Frontal cortex (tissue), 4 donors: ENCODE results near the gene PAXX. TPM values are rescaled to one million over a fixed set of nuclear protein-coding genes. Genes with fewer than 3 reads are reported as not detected.
A peak's percentile ranks its signal among the peaks of the same experiment; 100 is the strongest.
"Not testable (repeated sequence)": the region's sequence is repeated elsewhere in the genome, so short reads cannot be mapped to it uniquely, and the experiment has no call there.

Experiments
- DNase-seq, 2 donors: peaks; one replicate each; pipeline ENCODE4 v3.0.0; 2012; ENCODE audit warnings: low spot score in 2 of 2
- FAIRE-seq: peaks from 2 replicates; lab custom pipeline; 2012; peaks lifted over from hg19 to GRCh38; lab: Jason Lieb, UNC
- total RNA-seq: library from RNA; depleted of rRNA; stranded (reverse); fragments of >200 nt; gene quantifications from one replicate; pipeline ENCODE4 v1.2.3, GENCODE V29; 2014
- donor health status: control.
- donor health status: control.
- donor health status: control.

PAXX gene
- total RNA-seq, 1 donor from 2014 or later, result 13.5 TPM

- no peak for FAIRE-seq
Observed at GRCh38 chr9:137026828-137027227, 34.6 kb downstream of the PAXX start.

GRCh38 chr9:137027369-137028262 is 35.4 kb downstream of the PAXX start, which contains the start of gene ABCA2:
Gene ABCA2 (minus strand): TSS chr9:137028237. CDS start chr9:137028140, 97 bp downstream.
- DNase-seq, result no peak

More at GRCh38 chr9:137026828-137027227, 34.6 kb downstream of the PAXX start:
- DNase-seq, result no peak

GRCh38 chr9:137028263-137029057 is 36.2 kb downstream of the PAXX start:
- DNase-seq (peak; percentile 82 to 88), FAIRE-seq (no peak)

More at GRCh38 chr9:137027369-137028262, 35.4 kb downstream of the PAXX start, which contains the start of gene ABCA2:
- FAIRE-seq, result no peak

GRCh38 chr9:137029058-137029936 is 37.1 kb downstream of the PAXX start:
- DNase-seq, result peak; percentile 68 to 70
- FAIRE-seq, result no peak

GRCh38 chr9:137030006-137030405 is 37.8 kb downstream of the PAXX start:
- no peak for FAIRE-seq
- no peak for DNase-seq

GRCh38 chr9:137030538-137031527 is 38.6 kb downstream of the PAXX start:
- no peak for DNase-seq
- FAIRE-seq, result no peak

GRCh38 chr9:137031904-137032640 is 39.9 kb downstream of the PAXX start, which contains the start of gene FUT7:
Gene FUT7 (minus strand): TSS chr9:137032088. CDS start chr9:137031991, 97 bp downstream.
- FAIRE-seq (no peak), DNase-seq (no peak)

- FAIRE-seq, result no peak
Observed at GRCh38 chr9:137032858-137033257, 40.6 kb downstream of the PAXX start.

GRCh38 chr9:137033481-137033880 is 41.3 kb downstream of the PAXX start:
- DNase-seq, FAIRE-seq: not testable (repeated sequence)

More at GRCh38 chr9:137032858-137033257, 40.6 kb downstream of the PAXX start:
- DNase-seq, result no peak

- FAIRE-seq (no peak), DNase-seq (no peak)
Observed at GRCh38 chr9:137034039-137034708, 42.0 kb downstream of the PAXX start.

GRCh38 chr9:137034709-137035506 is 42.7 kb downstream of the PAXX start:
- DNase-seq (peak; percentile 89 to 92), FAIRE-seq (no peak)

GRCh38 chr9:137035507-137035834 is 43.2 kb downstream of the PAXX start:
- DNase-seq, result no peak
- no peak for FAIRE-seq

- DNase-seq (no peak), FAIRE-seq (no peak)
Observed at GRCh38 chr9:137035937-137036336, 43.7 kb downstream of the PAXX start.

GRCh38 chr9:137037035-137037434 is 44.8 kb downstream of the PAXX start:
- no peak for DNase-seq
- FAIRE-seq, result no peak

GRCh38 chr9:137037483-137037882 is 45.3 kb downstream of the PAXX start:
- DNase-seq, result no peak
- FAIRE-seq, result no peak

- DNase-seq (no peak), FAIRE-seq (no peak)
Observed at GRCh38 chr9:137038916-137039315, 46.7 kb downstream of the PAXX start.
